ENCODE measurements around the gene DOCK2. TPM values are rescaled to one million over a fixed set of nuclear protein-coding genes. Genes with fewer than 3 reads are reported as not detected.

The DOCK2 gene
- total RNA-seq, 1 donor from 2014 or later: 4.2 TPM

DNA sequence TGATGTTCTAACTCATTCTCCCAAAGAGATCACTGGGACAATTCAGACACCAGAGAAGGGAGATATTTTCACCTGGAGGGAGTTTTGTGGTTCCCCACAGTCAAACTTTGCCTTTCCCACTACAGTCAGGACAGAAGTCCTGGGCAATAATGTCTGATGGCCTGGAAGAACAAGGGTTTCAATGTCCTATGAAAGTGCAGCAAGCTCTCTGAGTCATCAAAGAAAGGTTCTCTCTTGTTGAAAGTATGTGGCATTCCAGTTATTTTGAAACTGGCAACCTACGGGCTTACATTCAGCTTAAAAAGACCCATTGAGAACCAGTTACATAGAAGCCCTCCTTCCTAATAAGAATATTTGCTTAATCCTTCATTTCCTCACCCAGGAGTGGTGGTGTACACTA lies 239.3 kb downstream of the DOCK2 start:
- Histone ChIP-seq H3K4me3 (no peak overlapping the region), H3K9me3 (replicated peaks) (no peaks in the 10 kb centered on the region), H3K4me1 (peaks cover 9% of the 10 kb centered on the region), H3K36me3 (no peaks in the 10 kb centered on the region), H3K27me3 (ENCODE audit: low read depth) (peaks cover 4% of the 10 kb centered on the region), H3K27ac (replicated peaks) (peak overlapping the region; percentile 65)
- DNase-seq: no peak
- TF ChIP-seq, protein P1, sequence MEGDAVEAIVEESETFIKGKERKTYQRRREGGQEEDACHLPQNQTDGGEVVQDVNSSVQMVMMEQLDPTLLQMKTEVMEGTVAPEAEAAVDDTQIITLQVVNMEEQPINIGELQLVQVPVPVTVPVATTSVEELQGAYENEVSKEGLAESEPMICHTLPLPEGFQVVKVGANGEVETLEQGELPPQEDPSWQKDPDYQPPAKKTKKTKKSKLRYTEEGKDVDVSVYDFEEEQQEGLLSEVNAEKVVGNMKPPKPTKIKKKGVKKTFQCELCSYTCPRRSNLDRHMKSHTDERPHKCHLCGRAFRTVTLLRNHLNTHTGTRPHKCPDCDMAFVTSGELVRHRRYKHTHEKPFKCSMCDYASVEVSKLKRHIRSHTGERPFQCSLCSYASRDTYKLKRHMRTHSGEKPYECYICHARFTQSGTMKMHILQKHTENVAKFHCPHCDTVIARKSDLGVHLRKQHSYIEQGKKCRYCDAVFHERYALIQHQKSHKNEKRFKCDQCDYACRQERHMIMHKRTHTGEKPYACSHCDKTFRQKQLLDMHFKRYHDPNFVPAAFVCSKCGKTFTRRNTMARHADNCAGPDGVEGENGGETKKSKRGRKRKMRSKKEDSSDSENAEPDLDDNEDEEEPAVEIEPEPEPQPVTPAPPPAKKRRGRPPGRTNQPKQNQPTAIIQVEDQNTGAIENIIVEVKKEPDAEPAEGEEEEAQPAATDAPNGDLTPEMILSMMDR (IDR thresholded peaks at IDR 0.05; ENCODE audit: borderline replicate concordance): no peak
- intact Hi-C loops (cut with micrococcal nuclease): no loop called here

DNA sequence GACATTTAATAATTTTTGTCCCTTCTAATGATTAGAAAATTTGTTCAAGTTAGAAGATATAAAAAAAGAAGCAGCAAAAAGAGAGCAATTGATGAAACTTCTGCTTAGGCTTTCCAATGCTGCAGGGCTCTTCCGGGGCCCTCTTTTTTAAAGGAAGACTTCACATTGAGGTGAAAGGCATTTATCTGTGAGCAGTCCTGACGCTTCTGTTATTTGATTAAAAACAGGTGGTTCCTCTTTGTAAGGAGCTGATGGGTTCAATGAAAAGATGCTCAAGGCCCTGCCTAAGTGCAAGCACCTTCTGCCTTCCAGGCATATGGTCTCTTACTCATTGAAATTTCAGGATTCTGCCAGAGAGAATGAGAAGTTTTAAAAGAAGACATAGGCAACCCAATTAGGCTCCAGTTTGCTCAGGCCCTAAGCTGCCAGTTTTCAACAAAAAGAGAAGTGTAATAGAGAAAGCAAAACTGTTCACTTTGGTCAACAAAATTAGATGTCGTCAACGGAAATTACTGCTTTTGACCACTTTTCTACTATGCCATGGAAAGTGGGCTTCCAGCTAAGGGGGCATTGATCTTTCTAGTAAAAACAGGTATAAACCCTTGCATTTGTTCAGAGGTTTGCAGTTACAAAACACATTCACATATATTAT lies 243.1 kb downstream of the DOCK2 start:
- no peak overlapping the region for H3K4me3 ChIP-seq
- intact Hi-C loops (cut with micrococcal nuclease): no loop called here
- H3K27ac ChIP-seq (replicated peaks): no peak overlapping the region
- TF ChIP-seq, protein P1 (IDR thresholded peaks at IDR 0.05; ENCODE audit: borderline replicate concordance): no peak
- H3K9me3 ChIP-seq (replicated peaks): no peaks in the 10 kb centered on the region
- H3K27me3 ChIP-seq (ENCODE audit: low read depth): peaks cover 28% of the 10 kb centered on the region
- peaks cover 5% of the 10 kb centered on the region for H3K4me1 ChIP-seq
- H3K36me3 ChIP-seq: no peaks in the 10 kb centered on the region
- no peak for DNase-seq

DNA sequence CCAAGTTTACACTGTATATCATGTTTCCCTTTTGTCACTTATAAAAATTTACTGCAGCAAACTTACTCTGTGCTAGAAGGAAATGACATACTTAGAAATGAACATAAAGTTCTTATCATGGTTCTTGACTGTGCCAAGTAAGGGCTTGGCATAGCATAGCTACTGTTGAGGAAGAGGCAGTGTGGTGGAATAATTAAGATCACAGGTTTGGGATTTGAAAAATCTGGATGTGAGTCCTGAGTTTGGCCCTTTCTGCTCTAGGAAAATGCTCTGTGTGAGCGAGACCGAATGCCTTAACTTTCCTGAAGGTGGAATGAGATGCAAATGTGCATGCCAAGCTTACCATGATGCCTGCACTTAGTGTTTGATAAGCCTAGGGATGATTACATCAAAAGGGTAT lies 243.7 kb downstream of the DOCK2 start:
- no peaks in the 10 kb centered on the region for H3K9me3 ChIP-seq (replicated peaks)

DNA sequence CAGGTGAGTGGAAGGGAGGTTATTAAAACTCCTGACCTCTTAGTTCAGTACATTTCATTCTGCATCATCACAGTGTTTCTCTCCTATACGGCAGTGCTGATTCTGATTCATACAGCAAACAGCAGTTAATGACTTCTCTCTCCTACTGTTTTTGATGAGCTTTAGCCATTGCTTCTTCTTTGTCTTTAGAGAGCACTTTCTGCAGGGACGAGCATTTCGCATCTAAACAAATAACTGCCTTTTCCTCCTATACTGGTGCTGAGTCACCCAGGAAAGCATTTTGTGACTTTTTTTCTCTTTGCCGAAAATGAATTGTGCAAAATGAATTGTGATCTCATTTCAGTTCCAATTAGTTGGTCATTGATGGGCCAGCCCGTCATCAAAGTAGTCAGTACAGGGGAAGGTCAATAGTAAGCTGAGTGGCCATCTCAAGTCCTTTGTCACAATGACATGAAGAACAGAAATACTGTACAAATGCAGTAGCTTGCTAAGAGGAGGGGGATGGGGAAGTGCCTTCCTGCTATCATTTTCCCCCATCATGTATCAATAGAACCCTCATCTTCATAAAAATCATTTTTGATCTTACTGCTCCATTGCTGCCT lies 244.7 kb downstream of the DOCK2 start:
- intact Hi-C loops (cut with micrococcal nuclease): no loop called here
- no peak overlapping the region for H3K4me3 ChIP-seq
- no peak for DNase-seq
- TF ChIP-seq, protein P1 (IDR thresholded peaks at IDR 0.05; ENCODE audit: borderline replicate concordance): no peak
- no peaks in the 10 kb centered on the region for H3K9me3 ChIP-seq (replicated peaks)
- no peaks in the 10 kb centered on the region for H3K4me1 ChIP-seq
- no peak overlapping the region for H3K27ac ChIP-seq (replicated peaks)
- peaks cover 28% of the 10 kb centered on the region for H3K27me3 ChIP-seq (ENCODE audit: low read depth)
- no peaks in the 10 kb centered on the region for H3K36me3 ChIP-seq

More for the DNA sequence above, 243.7 kb downstream of the DOCK2 start:
- Histone ChIP-seq H3K4me1 (peaks cover 2% of the 10 kb centered on the region), H3K36me3 (no peaks in the 10 kb centered on the region), H3K4me3 (no peak overlapping the region), H3K27me3 (ENCODE audit: low read depth) (peaks cover 28% of the 10 kb centered on the region), H3K27ac (replicated peaks) (no peak overlapping the region)
- TF ChIP-seq, protein P1 (IDR thresholded peaks at IDR 0.05; ENCODE audit: borderline replicate concordance): no peak
- no peak for DNase-seq
- intact Hi-C loops (cut with micrococcal nuclease): no loop called here

DNA sequence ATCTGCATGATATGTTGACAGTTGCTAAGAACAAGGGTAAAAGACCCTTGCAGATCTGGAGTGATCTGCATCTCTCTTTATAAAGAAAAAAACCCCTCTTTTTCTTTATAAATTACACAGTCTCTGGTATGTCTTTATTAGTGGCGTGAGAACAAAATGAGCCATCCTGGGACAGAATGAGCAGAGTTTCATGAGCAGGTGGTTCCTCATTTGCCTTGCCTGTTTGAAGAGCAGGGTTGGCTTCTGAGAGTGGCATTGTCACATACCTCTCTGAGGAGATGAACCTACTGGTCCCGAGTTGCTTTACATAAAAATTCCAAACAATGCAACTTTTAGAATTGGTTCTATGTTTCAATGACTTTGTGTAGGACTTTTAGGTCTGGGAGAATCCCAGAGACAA lies 249.0 kb downstream of the DOCK2 start:
- TF ChIP-seq, protein P1 (IDR thresholded peaks at IDR 0.05; ENCODE audit: borderline replicate concordance): no peak
- no peak overlapping the region for H3K27ac ChIP-seq (replicated peaks)
- H3K27me3 ChIP-seq (ENCODE audit: low read depth): peaks cover 29% of the 10 kb centered on the region
- intact Hi-C loops (cut with micrococcal nuclease): no loop called here
- H3K9me3 ChIP-seq (replicated peaks): no peaks in the 10 kb centered on the region
- no peak for DNase-seq
- H3K4me1 ChIP-seq: no peaks in the 10 kb centered on the region
- H3K36me3 ChIP-seq: no peaks in the 10 kb centered on the region
- no peak overlapping the region for H3K4me3 ChIP-seq

Data from left ventricle myocardium inferior (tissue), 1 donor.